GM18508 (cell line): ENCODE results near the gene OR1N2.
"Not testable (repeated sequence)": the region's sequence is repeated elsewhere in the genome, so short reads cannot be mapped to it uniquely, and the experiment has no call there.

Experiments used
- ATAC-seq: cut with Tn5 transposase; IDR thresholded peaks from one replicate; pipeline ENCODE4 v1.9.1; 2021; ENCODE audit warnings: moderate number of reproducible peaks; ENCODE audit not compliant: insufficient read depth, unreplicated experiment

Gene OR1N2, protein sequence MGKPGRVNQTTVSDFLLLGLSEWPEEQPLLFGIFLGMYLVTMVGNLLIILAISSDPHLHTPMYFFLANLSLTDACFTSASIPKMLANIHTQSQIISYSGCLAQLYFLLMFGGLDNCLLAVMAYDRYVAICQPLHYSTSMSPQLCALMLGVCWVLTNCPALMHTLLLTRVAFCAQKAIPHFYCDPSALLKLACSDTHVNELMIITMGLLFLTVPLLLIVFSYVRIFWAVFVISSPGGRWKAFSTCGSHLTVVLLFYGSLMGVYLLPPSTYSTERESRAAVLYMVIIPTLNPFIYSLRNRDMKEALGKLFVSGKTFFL

DNA sequence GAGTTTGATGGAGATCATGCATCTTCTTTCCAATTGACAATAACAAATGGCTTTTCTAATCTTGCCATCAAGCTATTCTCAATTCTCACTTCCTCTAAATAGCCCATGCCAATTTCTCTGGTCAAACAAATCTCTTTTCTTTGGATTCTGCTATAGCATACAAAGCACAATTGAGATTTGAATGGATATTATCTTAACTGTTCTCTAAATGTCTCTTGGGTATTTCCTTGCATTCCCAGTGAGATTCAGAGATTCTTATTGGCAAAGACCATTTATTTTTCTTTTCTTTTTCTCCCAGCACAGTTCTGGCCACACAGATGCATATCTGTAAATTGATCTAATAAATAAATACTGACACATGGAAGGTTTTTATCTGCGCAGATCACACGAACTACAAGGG is at the start of gene OR1N2:
Gene OR1N2, plus strand, starts transcription at position 301 of the 400 bp plus-strand sequence. CDS start 100 bp downstream, outside the sequence.
- ATAC-seq = no peak

DNA sequence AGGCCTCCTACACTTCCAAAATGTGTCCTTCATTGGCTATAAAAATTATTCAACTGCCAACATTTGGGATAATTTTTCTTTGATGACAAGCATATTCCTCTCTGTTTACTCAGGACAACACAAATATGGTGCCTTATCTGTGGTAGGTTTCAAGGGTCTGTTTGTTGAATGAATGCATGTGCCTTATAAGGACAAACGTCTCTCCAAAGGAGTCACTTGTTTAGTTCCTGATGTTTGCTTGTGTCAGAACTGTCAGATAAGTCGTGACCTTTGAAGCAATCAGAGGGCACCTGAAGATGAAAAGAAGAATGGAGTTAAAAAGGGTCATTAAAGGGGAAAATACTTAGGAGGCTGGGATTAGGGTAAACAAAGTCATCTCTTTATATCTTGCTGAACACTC is 45.9 kb upstream of the OR1N2 start:
- no peak for ATAC-seq

DNA sequence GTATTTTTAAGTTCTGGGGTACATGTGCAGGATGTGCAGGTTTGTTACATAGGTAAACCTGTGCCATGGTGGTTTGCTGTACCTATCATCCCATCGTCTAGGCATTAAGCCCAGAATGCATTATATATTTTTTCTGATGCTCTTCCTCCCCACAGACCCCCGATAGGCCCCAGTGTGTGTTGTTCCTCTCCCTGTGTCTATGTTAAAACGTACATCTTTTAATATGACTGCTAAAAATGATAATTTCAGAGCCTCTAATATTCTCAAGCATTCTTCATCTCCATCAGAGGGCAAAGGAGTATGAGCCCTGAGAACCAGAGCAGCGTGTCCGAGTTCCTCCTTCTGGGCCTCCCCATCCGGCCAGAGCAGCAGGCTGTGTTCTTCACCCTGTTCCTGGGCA is 42.4 kb upstream of the OR1N2 start, which contains the start of gene OR1J2:
Gene OR1J2, plus strand, starts transcription at position 301 of the 400 bp plus-strand sequence. Its CDS starts 0 bp downstream, at position 301.
- no peak for ATAC-seq

DNA sequence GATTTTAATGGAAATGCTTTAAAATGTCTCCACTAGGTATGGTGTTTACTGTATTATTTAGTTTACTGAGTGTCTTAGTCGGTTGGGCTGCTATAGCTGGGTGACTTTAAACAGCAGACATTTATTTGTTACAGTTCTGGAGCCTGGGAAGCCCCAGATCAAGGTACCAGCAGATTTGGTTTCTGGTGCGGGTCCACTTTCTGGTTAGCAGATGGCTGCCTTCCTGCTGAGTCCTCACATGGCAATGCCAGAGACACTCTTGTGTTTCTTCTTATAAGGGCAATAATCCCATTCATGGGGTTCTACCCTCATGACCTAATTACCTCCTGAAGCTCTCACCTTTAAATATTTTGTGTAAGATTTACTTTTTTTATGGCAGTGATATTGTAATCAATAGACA is 34.7 kb upstream of the OR1N2 start:
- ATAC-seq = no peak

DNA sequence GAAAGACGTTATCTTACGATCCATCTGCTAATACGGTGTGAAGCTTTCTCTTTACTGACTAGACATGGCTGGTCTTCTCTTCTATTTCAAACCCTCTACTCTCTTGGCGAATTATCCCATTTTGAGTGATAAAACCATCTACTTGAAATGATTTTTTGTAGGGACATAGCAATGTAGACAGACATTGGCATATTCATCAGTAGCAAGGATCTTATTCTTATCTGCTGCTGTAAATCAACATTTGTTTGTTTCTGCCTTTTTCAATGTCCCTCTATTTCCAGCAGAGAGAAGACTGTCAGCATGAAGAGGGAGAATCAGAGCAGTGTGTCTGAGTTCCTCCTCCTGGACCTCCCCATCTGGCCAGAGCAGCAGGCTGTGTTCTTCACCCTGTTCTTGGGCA is 34.1 kb upstream of the OR1N2 start, which contains the start of gene OR1J4:
Gene OR1J4, plus strand, starts transcription at position 301 of the 400 bp plus-strand sequence. Its CDS starts 0 bp downstream, at position 301.
- no peak for ATAC-seq

DNA sequence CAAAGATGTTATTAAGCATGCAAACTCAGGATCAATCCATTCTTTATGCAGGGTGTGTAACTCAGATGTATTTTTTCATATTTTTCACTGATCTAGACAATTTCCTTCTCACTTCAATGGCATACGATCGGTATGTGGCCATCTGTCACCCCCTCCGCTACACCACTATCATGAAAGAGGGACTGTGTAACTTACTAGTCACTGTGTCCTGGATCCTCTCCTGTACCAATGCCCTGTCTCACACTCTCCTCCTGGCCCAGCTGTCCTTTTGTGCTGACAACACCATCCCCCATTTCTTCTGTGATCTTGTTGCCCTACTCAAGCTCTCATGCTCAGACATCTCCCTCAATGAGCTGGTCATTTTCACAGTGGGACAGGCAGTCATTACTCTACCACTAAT is 33.5 kb upstream of the OR1N2 start:
- no peak for ATAC-seq

DNA sequence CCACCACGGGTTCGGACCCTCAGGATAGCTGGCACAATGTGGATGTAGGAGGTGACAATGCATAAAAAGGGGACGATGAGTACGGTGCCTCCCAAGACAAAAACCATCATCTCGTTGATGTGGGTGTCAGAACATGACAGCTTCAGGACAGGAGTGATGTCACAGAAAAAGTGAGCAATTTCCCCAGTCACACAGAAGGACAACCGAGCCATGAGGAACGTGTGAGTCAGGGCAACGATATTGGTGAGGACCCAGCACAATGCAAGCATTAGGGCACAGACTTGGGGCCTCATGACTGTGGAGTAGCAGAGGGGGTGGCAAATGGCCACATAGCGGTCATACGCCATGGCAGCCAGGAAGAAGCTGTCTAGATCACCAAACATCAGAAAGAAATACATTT is 26.3 kb upstream of the OR1N2 start:
- ATAC-seq = no peak

DNA sequence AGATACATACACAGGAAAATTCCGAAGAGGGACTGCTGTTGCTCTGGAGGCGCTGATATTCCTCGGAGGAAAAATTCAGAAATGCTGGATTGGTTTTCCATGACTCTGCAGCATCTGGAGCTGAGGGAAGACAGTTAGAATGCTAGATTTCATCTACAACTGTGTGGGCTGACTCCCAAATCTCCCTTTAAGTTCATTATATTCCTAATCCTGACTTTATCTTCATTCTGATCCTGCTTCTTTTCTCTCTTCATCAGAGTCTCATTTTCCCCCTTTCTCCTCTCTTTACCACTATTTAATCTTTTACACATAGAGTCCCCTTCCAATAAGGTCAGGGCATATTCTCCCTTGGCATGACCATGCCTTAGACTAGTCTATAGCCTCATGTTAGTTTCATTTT is 25.7 kb upstream of the OR1N2 start, which contains the start of gene OR1N1:
Gene OR1N1, minus strand, starts transcription at position 101 of the 400 bp plus-strand sequence. Its CDS starts 0 bp downstream, at position 101.
- ATAC-seq = no peak

DNA sequence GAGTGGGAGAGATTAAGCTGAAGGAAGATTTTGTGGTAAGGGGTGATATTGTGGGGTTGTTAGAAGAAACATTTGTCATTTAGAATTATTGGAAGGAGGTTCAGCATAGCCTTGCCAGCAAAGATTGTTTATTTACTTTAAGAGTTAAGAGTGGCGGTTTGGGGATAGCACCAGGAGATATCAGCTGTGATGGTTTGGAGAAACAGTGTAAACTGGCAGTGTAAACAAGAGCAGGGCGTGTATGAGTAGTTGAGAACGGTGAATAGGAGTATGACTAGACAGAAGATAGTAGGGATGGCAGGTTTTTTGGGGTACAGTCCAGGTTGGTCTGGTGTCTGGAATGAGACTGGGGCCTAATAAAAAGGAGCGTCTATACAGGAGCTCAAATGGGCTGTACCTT is 21.8 kb upstream of the OR1N2 start:
- not testable (repeated sequence) for ATAC-seq

DNA sequence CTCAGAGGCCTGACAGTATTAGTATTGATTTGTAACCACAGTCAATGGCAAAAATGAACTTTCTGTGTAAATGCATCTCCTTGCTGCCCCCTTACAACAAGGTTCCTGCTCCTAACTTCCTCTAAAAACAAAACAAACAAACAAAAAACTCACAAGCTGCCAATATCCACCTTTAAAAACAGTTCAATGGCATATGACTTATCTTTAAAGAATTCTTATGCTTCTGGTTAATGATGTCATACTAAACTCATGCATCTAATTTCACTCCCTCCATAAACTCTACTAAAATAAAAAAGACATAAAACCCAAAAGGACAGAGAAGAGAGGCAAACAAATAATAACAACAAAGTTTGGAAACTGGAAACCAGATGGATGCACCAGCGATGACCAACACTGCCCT is 16.8 kb upstream of the OR1N2 start:
- no peak for ATAC-seq

DNA sequence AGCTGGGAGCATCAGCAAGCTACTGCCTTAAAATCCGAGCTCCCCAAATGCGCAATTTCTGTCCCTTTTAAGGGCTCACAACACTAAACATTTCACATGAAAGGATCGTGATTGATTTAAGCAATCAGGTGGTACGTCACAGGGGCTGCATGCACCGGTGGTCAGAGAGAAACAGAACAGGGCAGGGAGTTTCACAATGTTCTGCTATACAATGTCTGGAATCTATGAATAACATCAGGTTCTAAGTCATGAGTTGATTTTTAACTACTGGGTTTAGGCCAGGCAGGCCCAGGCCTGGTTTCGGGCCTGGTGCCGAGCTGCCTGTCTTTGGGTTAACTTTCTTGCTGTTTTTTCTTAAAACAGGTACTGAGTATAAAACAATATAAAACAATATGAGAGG is 15.8 kb upstream of the OR1N2 start:
- ATAC-seq = not testable (repeated sequence)

DNA sequence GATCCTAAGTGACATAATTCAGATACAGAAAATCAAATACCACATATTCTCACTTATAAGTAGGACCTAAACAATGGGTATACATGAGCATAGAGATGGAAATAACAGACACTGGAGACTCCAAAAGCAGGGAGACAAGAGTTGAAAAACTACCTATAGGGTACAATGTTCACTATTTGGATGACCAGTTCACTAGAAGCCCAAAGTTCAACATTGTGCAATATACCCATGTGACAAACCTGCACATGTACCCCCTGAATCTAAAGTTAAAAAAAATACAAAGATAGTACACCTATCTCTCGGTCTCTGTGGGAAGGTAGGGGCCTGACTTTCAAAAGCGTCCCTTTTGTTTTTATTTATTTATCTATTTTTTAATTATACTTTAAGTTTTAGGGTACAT is 14.2 kb upstream of the OR1N2 start:
- no peak for ATAC-seq

DNA sequence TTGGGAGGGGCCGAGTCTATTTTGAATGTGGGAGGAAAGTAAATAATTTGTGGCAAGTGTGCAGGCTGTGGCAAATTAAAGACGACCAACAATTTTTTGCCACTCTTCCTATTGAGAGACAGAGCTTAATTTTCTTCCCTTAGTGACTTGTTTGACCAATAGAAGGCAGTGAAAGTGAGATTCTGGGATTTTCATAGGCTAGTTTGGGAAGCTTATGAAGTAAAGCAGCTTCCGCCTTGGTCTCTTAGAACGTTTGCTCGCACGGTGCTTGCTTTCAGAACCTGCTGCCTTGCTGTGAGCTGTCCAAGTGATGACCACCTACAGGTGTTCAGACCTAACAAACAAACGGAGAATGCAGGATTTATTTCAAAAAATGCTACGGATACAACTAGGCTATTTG is 6.7 kb upstream of the OR1N2 start:
- no peak for ATAC-seq

DNA sequence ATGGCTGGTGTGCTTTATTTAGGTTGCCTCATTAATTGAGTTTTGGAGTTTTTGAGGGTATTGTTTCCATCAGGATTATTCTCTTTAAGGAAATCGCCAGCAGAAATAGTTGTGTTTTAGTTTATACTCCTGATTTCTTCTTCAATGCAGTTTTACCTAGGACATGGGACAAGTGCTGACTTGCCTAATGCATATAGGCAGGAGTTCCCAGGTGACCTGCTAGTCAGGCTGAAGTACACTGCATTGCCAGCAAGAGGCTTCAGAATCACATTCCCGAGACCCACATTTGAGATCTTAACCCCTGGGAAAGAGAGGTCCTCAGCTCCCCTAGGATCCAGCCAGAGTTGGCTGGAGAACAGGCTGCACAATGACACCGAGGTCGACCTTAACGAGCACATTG is 1.5 kb upstream of the OR1N2 start:
- no peak for ATAC-seq

DNA sequence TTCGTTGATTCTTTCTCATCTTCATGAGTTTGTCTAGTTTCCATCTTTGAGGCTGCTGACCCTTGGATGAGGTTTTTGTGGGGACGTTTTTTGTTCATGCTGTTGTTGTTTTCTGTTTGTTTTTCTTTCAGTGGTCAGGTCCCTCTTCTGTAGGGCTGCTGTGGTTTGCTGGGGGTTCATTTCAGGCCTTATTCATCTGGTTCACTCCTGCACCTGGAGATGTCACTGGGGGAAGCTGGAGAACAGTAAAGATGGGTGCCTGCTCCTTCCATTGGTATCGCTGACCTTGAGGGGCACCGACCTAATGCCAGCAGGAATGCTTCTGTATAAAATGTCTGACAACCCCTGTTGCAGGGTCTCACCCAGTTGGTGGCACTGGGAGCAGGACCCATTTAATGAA is 8.5 kb downstream of the OR1N2 start:
- no peak for ATAC-seq

DNA sequence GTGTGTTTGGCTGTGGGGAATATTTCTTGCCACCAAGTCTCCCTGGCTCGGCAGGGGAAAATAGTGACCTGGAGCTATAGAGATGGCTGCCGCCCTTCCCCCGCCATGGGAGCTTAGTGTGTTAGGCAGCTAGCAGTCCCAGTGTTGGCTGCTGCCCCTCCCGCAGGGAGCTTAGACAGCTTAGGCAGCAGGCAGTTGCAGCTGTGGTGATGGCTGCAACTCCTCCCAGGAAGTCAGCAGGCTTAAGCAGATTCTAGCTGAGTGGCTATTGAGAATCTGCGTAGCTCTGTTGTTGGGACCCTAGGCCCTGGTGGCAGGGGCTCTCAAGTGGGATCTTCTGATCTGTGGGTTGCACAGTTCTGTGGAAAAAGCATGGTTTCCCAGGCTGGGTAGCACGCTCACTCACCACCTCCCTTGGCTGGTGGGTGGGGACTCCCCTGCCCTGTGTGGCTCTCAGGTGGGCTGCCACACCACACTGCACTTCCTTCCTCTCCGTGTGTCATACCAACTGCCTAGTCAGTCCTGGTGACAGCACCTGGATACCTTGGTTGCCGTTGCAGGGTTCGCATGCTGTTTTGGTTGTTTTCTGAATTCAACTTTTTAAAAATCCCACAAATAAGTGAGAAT is 9.3 kb downstream of the OR1N2 start:
- ATAC-seq = no peak

DNA sequence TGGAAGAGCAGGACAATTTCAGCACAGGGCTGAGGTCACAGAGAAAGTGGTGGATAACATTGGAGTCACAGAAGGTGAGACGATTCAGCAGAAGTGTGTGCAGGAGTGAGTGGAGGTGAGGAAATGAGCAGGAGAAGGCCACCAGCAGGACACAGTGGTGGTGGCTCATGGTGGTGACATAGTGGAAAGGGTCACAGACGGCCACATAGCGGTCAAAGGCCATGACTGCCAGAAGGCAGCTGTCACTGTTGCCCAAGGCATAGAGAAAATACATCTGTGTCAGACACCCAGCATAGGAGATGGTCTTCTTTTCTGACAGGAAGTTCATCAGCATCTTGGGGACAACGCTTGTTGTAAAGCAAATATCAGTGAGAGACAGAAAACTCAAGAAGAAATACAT is 15.0 kb downstream of the OR1N2 start:
- ATAC-seq = no peak

DNA sequence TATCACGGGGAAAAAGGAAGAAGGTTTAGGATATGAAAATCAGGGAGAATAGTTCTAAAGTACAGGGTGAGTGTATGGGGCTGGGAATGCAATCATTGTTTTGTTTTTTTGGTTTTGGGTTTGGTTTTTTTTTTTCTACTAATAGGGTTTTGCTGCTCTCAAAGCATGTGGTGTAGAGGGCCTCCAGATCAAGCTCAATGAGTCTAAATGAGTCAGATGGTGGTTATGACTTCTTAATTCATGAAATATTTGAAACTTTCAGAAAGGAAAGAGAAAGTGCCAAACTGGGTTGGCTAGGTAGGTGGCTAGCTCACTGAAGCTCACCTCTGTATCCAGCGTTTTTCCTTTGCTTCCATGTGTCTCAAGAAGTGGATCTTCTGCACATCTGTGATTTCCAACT is 19.5 kb downstream of the OR1N2 start:
- no peak for ATAC-seq

DNA sequence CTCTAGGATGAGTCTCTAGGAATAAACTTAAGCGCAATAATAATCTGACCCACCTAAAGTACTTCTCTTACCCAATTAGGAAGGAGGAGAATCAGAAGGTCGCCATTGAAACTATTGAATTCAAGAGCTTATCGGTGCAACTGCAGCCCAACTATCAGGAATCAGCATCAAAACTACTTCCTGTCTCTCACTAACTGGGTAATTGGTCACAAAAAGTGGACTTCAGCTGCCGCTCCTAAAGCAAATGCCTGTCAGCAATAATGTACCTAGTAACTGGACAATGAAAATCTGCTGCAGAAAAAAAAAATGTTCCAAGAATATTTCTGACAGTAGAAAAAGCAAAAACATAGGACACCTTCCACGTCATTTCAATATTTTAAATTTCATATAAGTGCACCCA is 27.0 kb downstream of the OR1N2 start:
- no peak for ATAC-seq

DNA sequence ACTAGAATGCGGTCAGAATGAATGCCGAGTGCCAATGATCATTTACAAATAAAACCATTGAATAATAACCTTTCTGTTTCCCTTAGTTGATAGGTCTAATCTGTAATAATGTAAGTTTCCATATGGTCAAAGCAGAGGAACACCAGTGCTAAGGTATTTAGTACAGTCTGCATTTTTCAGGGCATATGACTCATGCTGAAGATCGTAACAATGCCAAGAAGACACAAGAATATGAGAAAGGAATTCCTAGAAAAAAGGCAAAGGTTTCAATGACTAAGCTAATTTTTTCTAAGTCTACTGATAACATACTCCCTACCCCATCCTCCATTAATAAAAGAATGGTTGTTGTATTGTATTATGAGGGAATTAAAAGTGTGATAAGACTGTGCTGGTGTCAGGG is 27.4 kb downstream of the OR1N2 start:
- ATAC-seq = no peak

DNA sequence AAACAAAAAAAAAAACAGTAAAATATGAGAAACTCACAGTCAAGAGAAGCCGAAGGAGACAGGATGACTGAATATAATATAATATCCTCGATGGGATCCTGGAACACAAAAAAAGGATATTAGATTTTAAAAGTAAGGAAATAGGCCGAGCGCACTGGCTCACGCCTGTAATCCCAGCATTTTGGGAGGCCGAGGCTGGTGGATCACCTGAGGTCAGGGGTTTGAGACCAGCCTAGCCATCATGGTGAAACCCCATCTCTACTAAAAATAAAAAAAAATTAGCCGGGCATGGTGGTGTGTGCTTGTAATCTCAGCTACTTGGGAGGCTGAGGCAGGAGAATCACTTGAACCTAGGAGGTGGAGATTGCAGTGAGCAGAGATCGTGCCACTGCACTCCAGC is 30.4 kb downstream of the OR1N2 start, which contains the start of gene OR1L8:
Gene OR1L8, minus strand, starts transcription at position 101 of the 400 bp plus-strand sequence. CDS start 14,907 bp downstream, outside the sequence.
- ATAC-seq = not testable (repeated sequence)
